Neuron (in vitro differentiated cells): ENCODE results near the gene REXO5.
A peak's percentile ranks its signal among the peaks of the same experiment; 100 is the strongest.
"Not testable (repeated sequence)": the region's sequence is repeated elsewhere in the genome, so short reads cannot be mapped to it uniquely, and the experiment has no call there.

Experiments
- H2AFZ ChIP-seq: one replicate; pipeline ENCODE4 v1.6.1; 2013; ENCODE audit warnings: low read depth, mild to moderate bottlenecking, inconsistent platforms, low read length, moderate library complexity
- H3K27me3 ChIP-seq: one replicate; pipeline ENCODE4 v1.6.1; 2013; ENCODE audit warnings: low read length; ENCODE audit not compliant: insufficient read depth
- H3K36me3 ChIP-seq: one replicate; pipeline ENCODE4 v1.6.1; 2013; ENCODE audit warnings: low read length; ENCODE audit not compliant: insufficient read depth
- H3K4me1 ChIP-seq: one replicate; pipeline ENCODE4 v1.6.1; 2013; ENCODE audit warnings: low read length; ENCODE audit not compliant: insufficient read depth
- H3K4me3 ChIP-seq: 2 replicates; pipeline ENCODE4 v1.5.1; 2013; ENCODE audit warnings: mild to moderate bottlenecking, low read length, moderate library complexity
- H3K9me3 ChIP-seq: one replicate; pipeline ENCODE4 v1.6.1; 2013; ENCODE audit warnings: low read length

REXO5 gene

DNA sequence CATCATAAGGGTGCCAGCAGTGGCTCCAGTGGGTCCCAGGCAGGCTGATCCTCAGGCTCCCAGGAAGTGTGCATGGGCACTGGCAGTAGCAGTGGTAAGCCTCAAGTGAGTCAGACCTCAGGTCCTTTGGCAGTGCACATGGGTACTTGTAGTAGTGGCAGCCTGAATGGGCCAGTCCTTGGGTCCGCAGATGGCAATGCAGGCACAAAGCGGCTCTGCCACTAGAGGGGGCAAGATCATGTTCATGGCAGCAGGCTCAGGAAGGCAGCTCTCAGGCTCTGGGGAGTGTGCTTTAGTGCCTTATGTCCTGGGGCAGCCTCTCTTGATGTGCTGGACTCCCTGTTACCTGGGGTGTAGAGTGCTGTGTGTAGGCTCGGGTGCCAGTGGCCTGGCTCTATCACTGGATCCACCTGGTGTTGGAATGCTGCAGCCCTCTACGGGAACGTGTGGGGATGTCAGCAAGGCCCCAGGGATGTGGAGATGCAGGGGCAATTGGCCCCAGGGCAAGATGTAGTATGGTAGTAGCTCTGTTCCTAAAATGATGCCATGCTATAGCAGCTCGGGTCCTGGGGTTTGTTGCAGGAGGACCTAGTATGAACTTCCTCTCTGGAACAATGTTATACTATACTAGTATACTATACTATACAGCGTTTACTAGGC is 31.5 kb upstream of the REXO5 start:
- Histone ChIP-seq H3K27me3 (no peaks in the 10 kb centered on the region), H3K4me1 (no peaks in the 10 kb centered on the region), H3K9me3 (no peaks in the 10 kb centered on the region), H3K4me3 (no peak overlapping the region), H3K36me3 (no peaks in the 10 kb centered on the region), H2AFZ (no peak overlapping the region)

DNA sequence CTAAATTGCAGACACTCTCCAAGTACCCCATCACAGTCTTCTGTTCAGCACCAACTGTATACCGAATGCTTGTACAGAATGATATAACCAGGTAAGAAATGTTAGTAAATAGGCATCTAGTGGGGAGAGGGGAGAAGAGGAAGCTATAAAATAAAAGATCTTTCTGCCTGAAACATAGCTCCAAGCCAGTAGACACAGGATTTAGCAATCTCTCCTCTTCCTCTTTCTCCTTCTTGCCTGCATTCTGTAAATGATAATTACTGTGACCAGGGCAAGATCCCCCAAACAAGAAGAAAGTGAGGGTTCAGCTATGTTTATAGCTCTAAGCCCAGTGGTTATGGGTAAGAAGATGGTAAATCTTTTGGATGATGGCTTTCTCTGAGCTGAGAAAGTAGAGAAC is 24.6 kb upstream of the REXO5 start:
- H3K4me1 ChIP-seq: no peaks in the 10 kb centered on the region
- H3K36me3 ChIP-seq: no peaks in the 10 kb centered on the region
- no peaks in the 10 kb centered on the region for H3K9me3 ChIP-seq
- H2AFZ ChIP-seq: no peak overlapping the region
- H3K27me3 ChIP-seq: no peaks in the 10 kb centered on the region
- H3K4me3 ChIP-seq: no peak overlapping the region

- Histone ChIP-seq H3K9me3 (no peaks in the 10 kb centered on the region), H2AFZ (no peak overlapping the region), H3K4me1 (no peaks in the 10 kb centered on the region), H3K36me3 (no peaks in the 10 kb centered on the region), H3K4me3 (no peak overlapping the region), H3K27me3 (no peaks in the 10 kb centered on the region)
Measured at GRCh38 chr16:20782470-20782869, 23.9 kb upstream of the REXO5 start.

DNA sequence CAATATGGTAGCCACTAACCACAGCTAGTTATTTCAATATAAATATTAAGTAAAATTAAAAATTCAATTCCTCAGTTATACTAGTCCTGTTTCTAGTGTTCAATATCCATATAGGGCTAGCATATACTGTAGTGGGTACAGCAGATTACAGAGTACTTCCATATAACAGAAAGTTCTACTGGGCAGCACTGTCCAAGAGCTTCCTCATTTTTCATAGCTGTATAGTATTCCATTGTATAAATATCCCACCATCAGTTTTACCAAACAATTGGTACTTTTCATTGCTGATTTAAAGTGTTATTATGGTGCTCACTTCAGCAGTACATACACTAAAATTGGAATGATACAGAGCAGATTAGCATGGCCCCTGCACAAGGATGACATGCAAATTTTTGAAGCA is 22.1 kb upstream of the REXO5 start:
- Histone ChIP-seq H3K27me3 (no peaks in the 10 kb centered on the region), H3K9me3 (no peaks in the 10 kb centered on the region), H3K4me3 (no peak overlapping the region), H3K36me3 (no peaks in the 10 kb centered on the region), H2AFZ (no peak overlapping the region), H3K4me1 (no peaks in the 10 kb centered on the region)

DNA sequence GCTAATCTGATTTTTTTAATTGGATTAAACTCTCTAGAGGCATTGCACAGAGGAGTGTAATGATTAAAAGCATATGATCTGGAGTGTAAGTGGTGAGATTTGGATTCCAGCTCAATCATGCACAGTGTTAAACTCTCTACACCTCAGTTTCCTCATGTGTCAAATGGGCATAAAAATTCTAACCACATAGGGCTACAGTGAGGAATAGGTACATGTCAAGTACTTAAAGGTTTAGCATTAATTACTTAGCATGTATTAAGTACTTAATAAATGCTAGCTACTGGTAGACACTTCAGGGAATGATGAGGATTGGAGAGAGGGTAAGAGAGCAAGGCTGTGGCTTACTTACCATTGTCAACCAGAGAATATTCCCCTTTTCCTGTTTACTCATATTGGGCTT is 17.2 kb upstream of the REXO5 start:
- Histone ChIP-seq H3K27me3 (no peaks in the 10 kb centered on the region), H3K4me1 (no peaks in the 10 kb centered on the region), H3K36me3 (no peaks in the 10 kb centered on the region), H2AFZ (no peak overlapping the region), H3K4me3 (no peak overlapping the region), H3K9me3 (no peaks in the 10 kb centered on the region)

- H3K27me3 ChIP-seq: no peaks in the 10 kb centered on the region
- no peaks in the 10 kb centered on the region for H3K9me3 ChIP-seq
- H2AFZ ChIP-seq: no peak overlapping the region
- no peaks in the 10 kb centered on the region for H3K4me1 ChIP-seq
- H3K36me3 ChIP-seq: peaks cover 14% of the 10 kb centered on the region
- H3K4me3 ChIP-seq: no peak overlapping the region
Measured at GRCh38 chr16:20791923-20792612, 14.3 kb upstream of the REXO5 start.

DNA sequence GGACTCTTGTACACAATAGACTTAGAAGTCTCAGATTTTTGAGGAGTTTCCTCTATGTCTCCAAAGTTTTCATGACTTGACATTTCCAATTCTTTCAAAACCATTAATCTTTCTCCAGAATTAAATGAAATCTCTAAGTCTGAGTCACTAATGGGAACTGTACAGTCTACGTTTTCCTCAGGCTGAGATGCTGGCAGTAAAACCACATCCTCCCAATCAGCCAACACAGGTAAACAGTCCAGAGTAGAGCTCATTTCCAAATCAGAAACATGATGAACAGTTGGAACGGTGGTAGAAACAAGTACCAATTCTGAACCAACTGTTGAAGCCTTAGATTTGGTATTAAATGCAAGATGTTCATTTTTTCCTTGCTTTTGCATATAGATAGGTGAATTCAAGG is 8.0 kb upstream of the REXO5 start:
- no peaks in the 10 kb centered on the region for H3K27me3 ChIP-seq
- H2AFZ ChIP-seq: no peak overlapping the region
- no peaks in the 10 kb centered on the region for H3K4me1 ChIP-seq
- peaks cover 43% of the 10 kb centered on the region for H3K36me3 ChIP-seq
- H3K4me3 ChIP-seq: no peak overlapping the region
- no peaks in the 10 kb centered on the region for H3K9me3 ChIP-seq

DNA sequence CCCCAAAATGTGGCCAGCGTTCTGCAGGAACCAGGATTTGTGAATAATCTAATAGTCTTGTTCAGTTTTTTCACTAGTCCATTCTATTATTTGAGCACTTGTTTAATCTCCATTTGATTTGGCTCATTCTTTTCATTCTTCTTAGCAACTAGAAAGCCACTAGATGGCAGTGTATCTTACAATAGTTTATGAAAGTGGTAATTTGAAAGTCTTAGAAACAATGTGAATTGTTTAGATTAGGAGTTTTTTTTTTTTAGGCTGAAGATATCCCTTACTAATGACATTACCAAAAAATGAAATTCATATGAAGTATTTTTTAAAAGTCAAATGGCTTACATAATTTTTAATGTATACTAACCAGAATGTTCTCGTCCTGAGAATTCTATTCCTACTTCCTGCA is 6.7 kb upstream of the REXO5 start:
- Histone ChIP-seq H3K4me3 (no peak overlapping the region), H3K9me3 (no peaks in the 10 kb centered on the region), H3K36me3 (peaks cover 43% of the 10 kb centered on the region), H2AFZ (no peak overlapping the region), H3K4me1 (no peaks in the 10 kb centered on the region), H3K27me3 (no peaks in the 10 kb centered on the region)

- H2AFZ ChIP-seq: no peak overlapping the region
- H3K9me3 ChIP-seq: no peaks in the 10 kb centered on the region
- no peaks in the 10 kb centered on the region for H3K27me3 ChIP-seq
- H3K36me3 ChIP-seq: peaks cover 35% of the 10 kb centered on the region
- no peaks in the 10 kb centered on the region for H3K4me1 ChIP-seq
- H3K4me3 ChIP-seq: no peak overlapping the region
Measured at GRCh38 chr16:20801278-20801677, 5.0 kb upstream of the REXO5 start.

DNA sequence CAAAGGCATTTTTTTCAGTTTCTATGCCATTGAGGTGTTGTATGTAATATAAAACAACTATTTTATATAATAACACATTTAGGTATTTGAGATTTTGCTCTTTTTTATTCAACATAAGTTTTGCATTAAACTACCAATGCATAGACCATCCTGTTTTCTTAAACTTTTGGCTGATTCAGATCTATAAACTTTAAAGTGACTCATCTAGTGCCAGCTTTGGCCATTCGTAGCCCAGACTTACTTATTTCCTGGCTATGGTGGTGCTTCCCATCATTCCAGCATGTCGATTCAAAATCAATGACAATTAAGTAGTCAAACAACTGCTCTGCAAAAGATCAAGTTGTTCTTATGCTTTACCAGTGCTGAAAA is 3.2 kb upstream of the REXO5 start:
- Histone ChIP-seq H2AFZ (no peak overlapping the region), H3K36me3 (peaks cover 22% of the 10 kb centered on the region), H3K4me3 (no peak overlapping the region), H3K4me1 (peaks cover 2% of the 10 kb centered on the region), H3K27me3 (no peaks in the 10 kb centered on the region), H3K9me3 (no peaks in the 10 kb centered on the region)

DNA sequence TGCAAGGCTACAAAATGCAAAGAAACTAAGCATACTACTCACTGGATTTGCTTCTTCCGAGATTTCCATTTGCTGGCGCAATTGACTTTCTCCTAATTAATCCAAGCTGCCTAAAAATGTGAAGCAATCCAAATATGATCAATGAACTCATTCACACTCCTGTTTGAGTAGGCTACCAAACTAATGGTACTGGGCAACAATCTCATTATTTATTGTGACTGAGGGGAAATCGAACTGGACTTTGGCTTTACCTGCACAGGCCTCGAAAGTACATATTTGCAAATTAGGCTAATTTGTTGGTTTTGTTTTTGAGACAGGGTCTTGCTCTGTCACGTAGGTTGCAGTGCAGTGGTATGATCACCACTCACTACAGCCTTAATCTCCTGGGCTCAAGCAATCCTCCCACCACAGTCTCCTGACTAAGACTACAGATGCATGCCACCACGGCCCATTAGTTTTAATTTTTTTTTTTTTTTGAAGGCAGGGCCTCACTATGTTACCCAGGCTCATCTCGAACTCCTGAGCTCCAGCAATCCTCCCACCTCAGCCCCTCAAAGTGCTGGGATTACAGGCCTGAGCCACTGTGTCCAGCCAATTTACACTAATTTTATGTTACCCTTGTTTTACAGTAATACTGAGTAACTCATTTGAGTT is 2.6 kb upstream of the REXO5 start:
- Histone ChIP-seq H3K9me3 (no peaks in the 10 kb centered on the region), H3K27me3 (no peaks in the 10 kb centered on the region), H3K4me3 (no peak overlapping the region), H2AFZ (no peak overlapping the region), H3K4me1 (peaks cover 2% of the 10 kb centered on the region), H3K36me3 (peaks cover 17% of the 10 kb centered on the region)

- H3K4me1 ChIP-seq, H3K9me3 ChIP-seq, H3K36me3 ChIP-seq, H3K27me3 ChIP-seq: not testable (repeated sequence)
- Histone ChIP-seq H2AFZ (peak overlapping the region; percentile 97), H3K4me3 (peak overlapping the region; percentile 72)
Measured at GRCh38 chr16:20805684-20806167, 601 bp upstream of the REXO5 start.

- Histone ChIP-seq H3K4me1 (peaks cover 2% of the 10 kb centered on the region), H2AFZ (no peak overlapping the region), H3K36me3 (no peaks in the 10 kb centered on the region), H3K9me3 (no peaks in the 10 kb centered on the region), H3K27me3 (no peaks in the 10 kb centered on the region), H3K4me3 (peak overlapping the region; percentile 72)
Measured at GRCh38 chr16:20807862-20808261, 1.5 kb downstream of the REXO5 start.
